ENCODE measurements around the gene OR1J2. TPM values are rescaled to one million over a fixed set of nuclear protein-coding genes. Genes with fewer than 3 reads are reported as not detected.
A peak's percentile ranks its signal among the peaks of the same experiment; 100 is the strongest.

OR1J2 gene
- total RNA-seq (1 to 10 TPM in 1 of 2 donors, under 1 TPM in 1; 0.62 to 1.6 TPM), polyA plus RNA-seq (ENCODE audit: insufficient read depth, low read depth, low replicate concordance) (not detected)
- long read RNA-seq, donor 1: 0 reads
- long read RNA-seq, donor 2: 0 reads

- DNase-seq: no peak
- H3K27me3 ChIP-seq: no peaks in the 10 kb centered on the region
- no peaks in the 10 kb centered on the region for H3K36me3 ChIP-seq (ENCODE audit: low read depth, missing control alignments)
- H3K4me3 ChIP-seq: no peak within 1 kb of the TSS
- WGBS, 2 donors: 78 to 89% methylated on average over 6 of the region's 6 CpGs
- intact Hi-C loops (cut with DNase I; ENCODE audit: low total_unique reads): no loop called here
- no peaks in the 10 kb centered on the region for H3K4me1 ChIP-seq
- H3K27ac ChIP-seq: no peak within 1 kb of the TSS
- TF ChIP-seq, protein P1, sequence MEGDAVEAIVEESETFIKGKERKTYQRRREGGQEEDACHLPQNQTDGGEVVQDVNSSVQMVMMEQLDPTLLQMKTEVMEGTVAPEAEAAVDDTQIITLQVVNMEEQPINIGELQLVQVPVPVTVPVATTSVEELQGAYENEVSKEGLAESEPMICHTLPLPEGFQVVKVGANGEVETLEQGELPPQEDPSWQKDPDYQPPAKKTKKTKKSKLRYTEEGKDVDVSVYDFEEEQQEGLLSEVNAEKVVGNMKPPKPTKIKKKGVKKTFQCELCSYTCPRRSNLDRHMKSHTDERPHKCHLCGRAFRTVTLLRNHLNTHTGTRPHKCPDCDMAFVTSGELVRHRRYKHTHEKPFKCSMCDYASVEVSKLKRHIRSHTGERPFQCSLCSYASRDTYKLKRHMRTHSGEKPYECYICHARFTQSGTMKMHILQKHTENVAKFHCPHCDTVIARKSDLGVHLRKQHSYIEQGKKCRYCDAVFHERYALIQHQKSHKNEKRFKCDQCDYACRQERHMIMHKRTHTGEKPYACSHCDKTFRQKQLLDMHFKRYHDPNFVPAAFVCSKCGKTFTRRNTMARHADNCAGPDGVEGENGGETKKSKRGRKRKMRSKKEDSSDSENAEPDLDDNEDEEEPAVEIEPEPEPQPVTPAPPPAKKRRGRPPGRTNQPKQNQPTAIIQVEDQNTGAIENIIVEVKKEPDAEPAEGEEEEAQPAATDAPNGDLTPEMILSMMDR (IDR thresholded peaks at IDR 0.05): no peak
- no peak for TF ChIP-seq POLR2A (IDR thresholded peaks at IDR 0.05)
- H3K9me3 ChIP-seq: no peaks in the 10 kb centered on the region
Measured at GRCh38 chr9:122510502-122510901, at the start of gene OR1J2. Gene OR1J2, plus strand, starts transcription at chr9:122510802. Its CDS starts 0 bp downstream, at chr9:122510802.

GRCh38 chr9:122463828-122464632, 46.6 kb upstream of the OR1J2 start:
- Histone ChIP-seq H3K4me3 (no peak overlapping the region), H3K27me3 (no peaks in the 10 kb centered on the region), H3K36me3 (ENCODE audit: low read depth, missing control alignments) (no peaks in the 10 kb centered on the region), H3K9me3 (no peaks in the 10 kb centered on the region), H3K4me1 (no peaks in the 10 kb centered on the region), H3K27ac (no peak overlapping the region)
- 66 to 78% methylated on average over 5 to 10 of the region's 10 CpGs for WGBS, 2 donors
- TF ChIP-seq, protein P1 (IDR thresholded peaks at IDR 0.05): no peak
- no peak for TF ChIP-seq POLR2A (IDR thresholded peaks at IDR 0.05)
- DNase-seq: peak; percentile 26
- intact Hi-C loops (cut with DNase I; ENCODE audit: low total_unique reads): no loop called here

DNA sequence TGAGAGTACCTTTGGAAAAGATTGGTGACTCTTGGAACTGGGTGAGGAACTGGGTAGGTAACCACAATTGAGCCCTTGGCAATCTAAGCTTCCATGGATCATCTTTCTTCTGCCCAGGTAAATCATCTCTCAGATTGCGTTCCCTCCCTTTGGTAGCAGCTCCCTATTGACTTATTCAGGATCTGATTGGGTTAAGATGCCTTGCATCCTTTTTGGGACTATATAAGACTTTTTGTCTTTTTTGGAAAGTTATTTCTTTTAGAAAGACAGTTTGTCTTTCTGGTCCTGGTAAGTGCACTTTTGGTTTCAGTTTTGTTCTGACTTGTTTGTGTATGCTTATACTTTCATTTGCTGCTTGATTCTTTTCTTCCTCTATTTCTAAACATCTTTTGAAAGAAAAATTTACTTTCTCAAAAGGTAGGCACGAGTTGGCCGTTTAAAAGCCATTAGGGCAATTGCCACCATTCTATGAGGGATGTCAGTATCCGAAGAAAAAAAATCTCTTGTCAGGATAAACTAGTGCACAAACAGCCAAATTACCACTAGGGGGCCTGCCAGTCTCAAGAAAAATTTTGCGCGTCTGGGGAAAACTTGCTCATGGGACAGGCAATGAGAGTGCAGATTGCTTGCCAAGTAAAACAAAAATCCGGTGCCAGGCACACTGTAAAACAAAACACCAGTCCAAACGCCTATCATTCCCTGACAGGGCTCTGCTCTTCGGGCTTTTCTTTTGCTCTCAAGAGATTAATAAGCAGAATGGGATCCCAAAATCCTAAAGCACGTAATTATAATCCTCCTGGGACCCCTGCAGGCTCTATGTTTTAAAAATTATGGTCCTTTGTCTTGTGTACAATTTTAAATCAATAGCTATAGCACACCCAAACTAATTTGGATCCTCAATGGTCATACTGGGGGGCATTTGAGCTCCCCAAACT, 45.7 kb upstream of the OR1J2 start:
- intact Hi-C loops (cut with DNase I; ENCODE audit: low total_unique reads): loop anchor here (5.0 kb wide), 1 partner anchor 347 kb away; no protein-coding TSS in a partner anchor
- TF ChIP-seq, protein P1 (IDR thresholded peaks at IDR 0.05): peak; percentile 65 to 90 (median 83)
- TF ChIP-seq POLR2A (IDR thresholded peaks at IDR 0.05): no peak
- no peaks in the 10 kb centered on the region for H3K9me3 ChIP-seq
- no peak overlapping the region for H3K27ac ChIP-seq
- H3K4me3 ChIP-seq: no peak overlapping the region
- peak; percentile 79 for DNase-seq
- H3K4me1 ChIP-seq: no peaks in the 10 kb centered on the region
- 16 to 20% methylated on average over 10 of the region's 10 CpGs for WGBS, 2 donors
- no peaks in the 10 kb centered on the region for H3K27me3 ChIP-seq
- no peaks in the 10 kb centered on the region for H3K36me3 ChIP-seq (ENCODE audit: low read depth, missing control alignments)

DNA sequence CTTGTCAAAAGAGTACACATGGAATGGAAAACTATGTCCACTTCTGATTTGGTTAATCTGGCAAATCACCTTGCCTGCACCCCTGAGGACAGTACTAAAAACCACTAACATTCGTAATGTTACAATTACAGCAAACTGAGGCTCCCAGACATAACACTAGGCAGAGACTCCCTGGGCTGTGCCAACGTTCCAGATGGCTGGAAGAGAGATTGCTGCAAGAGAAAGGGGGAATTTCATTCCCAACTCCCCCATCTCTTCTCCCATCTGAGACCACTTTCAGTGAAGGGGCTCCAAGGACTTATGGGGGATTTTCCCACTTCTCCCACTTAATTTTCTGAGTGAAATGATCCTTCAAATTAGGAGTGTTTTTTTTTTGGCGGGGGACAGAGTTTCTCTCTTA, 44.1 kb upstream of the OR1J2 start:
- 68 to 72% methylated on average over 3 of the region's 3 CpGs for WGBS, 2 donors
- Histone ChIP-seq H3K27ac (no peak overlapping the region), H3K27me3 (no peaks in the 10 kb centered on the region), H3K9me3 (no peaks in the 10 kb centered on the region), H3K4me1 (no peaks in the 10 kb centered on the region), H3K4me3 (no peak overlapping the region), H3K36me3 (ENCODE audit: low read depth, missing control alignments) (no peaks in the 10 kb centered on the region)
- intact Hi-C loops (cut with DNase I; ENCODE audit: low total_unique reads): loop anchor here (5.0 kb wide), 1 partner anchor 346 kb away; no protein-coding TSS in a partner anchor
- no peak for DNase-seq
- TF ChIP-seq POLR2A (IDR thresholded peaks at IDR 0.05): no peak
- TF ChIP-seq, protein P1 (IDR thresholded peaks at IDR 0.05): no peak

Measured in testis (tissue), 5 donors.